SIG-M5 (cell line): ENCODE measurements around the gene UBE2L3.
"Not testable (repeated sequence)": the region's sequence is repeated elsewhere in the genome, so short reads cannot be mapped to it uniquely, and the experiment has no call there.

Experiments
- DNase-seq: peaks from one replicate; lab custom pipeline; 2025; lab: John Stamatoyannopoulos, UW

The UBE2L3 gene

GRCh38 chr22:21626735-21627469, 59.4 kb downstream of the UBE2L3 start:
- no peak for DNase-seq

DNA sequence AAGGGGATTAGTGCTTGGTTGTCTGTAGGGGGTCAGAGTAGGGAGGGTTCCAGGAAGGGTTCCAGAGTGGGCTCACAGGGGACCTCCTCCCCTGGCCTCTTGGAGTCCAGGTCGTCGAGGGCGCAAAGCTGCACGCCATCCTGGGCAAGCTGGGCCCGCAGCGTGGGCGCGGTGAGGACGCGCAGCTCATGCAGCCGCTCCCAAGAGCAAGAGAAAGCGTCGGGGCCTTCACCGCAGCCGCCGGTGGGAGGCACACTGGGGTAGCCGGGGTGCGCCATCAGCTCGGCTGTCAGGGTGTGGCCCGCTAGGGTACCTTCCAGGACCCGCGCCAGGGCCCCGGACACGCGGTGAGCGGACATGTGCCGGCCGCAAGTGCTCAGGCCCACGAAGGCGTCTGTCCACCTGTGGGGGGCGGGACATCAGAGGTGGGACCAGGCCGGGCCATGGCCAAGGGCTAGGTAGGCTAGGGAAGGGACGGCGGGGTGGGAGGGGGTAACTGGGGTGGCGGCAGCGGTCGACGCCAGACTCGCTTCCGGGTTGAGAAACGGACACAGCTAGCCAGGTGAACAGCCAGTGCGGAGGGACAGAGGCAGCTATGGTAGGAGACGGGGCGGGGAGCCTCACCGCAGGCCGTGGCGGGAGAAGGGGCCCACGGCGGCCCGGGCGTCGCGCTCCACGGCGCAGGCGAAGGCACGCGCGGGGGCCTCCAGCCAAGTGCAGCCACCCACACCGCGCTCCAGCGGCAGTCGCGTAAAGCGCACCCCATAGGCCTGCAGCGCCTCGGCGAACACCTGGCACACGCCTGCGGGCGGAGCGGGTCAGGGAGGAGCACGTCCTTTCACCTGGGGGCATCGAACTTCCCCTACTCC, 61.1 kb downstream of the UBE2L3 start:
- no peak for DNase-seq

DNA sequence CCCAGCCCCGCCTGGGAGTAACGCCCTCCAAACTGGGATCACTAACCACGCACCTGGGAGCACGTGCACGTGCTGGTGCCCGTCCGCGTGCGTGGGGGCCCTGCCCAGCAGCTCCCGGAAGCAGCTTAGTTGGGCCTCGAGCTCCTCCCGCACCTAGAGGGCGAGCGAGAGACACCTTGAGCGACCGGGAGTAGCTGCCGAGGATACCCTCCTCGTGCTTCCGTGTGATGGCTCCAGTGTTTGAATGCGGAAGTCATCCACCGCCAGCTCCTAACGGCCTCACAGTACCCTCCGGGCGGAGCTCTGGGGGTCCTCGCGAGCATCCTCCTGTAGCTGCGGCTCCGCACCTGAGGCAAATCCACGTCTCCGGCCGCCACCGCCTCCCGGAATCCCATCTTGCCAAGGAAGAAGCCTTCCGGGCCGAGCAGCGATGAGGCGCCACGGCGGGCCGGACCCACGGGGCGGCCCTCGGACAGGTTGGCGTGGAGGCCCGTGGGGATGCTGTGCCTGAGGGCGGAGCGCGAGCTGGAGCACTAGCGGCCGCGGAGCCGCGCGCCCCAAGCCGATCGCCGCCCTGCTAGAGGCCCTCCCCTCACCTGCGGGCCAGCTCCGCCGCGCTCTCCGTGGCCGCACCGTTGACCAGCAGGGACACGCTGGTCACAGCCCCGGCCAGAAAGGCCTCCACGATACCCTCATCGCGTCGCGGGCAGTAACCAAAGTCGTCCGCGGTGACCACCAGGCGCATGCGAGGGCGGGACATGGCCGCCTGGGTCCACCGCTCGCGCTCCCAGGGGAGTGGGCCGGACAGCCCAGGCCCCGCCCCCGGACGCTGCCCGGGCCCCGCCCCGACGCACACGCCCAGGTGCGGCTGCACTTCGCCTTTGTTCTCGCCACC, 62.0 kb downstream of the UBE2L3 start, which contains the start of gene YDJC:
YDJC (minus strand) TSS at position 768 of the 895 bp plus-strand sequence; CDS start at position 760, 8 bp downstream.
- peak; percentile 43 for DNase-seq

- no peak for DNase-seq
These were observed 63.5 kb downstream of the UBE2L3 start for GRCh38 chr22:21631025-21631424.

DNA sequence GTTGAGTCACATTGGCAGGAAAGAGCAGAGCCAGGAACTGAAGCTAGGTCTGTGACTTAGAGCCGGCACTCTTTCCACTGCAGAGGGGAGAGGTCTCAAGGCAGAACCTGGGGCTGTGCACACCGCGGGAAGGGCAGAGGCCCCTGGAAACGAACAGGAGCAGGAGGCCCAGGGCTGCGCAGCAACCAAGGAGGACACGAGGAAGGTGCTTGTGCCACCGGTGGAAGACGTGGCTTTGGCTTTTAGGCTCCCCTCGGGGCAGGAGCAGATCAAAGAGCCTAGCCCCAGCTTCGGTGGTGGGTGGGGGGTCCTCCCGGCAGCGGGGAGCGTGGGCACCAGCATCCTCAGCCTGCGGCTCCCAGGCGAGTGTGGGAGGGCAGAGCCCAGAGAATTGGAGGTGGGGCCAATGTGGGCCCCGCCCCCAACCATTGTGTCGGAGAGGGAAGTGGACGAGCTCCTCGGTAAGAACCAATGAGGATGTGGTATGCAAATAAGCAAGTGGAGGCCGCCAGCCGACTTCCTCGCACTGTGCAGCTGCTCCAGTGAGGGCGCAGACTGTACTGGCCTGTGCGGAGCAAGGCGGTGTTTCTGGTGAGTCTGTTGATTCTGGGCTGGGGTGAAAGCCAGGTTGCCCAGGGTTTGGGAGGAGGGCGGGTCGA, 64.9 kb downstream of the UBE2L3 start, which contains the start of gene CCDC116:
CCDC116 (plus strand) TSS at position 524 of the 659 bp plus-strand sequence. CDS start 422 bp downstream, outside the sequence.
- no peak for DNase-seq

DNA sequence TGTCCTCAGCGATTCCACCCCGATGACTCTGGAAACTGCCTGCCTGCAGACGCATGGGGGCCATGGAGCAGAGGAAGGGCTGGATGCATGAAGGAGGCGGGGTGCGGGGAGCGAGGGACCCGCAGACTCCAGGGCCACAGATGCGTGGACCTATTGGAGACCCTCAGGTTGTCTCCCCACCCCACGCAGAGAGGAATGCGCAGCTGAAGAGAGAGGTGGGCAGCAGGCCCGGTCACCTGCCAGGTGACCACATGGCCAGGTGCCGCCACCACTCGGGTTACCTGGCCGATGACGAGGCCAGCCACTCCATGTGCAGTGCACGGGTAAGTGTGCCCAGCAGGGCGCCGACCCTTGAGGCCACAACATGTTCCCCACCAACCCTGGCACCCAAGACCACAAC, 65.4 kb downstream of the UBE2L3 start:
- no peak for DNase-seq

- DNase-seq = no peak
These were observed 66.0 kb downstream of the UBE2L3 start for GRCh38 chr22:21633481-21633880.

- DNase-seq = no peak
These were observed 66.6 kb downstream of the UBE2L3 start for GRCh38 chr22:21634081-21634480.

GRCh38 chr22:21634844-21635243, 67.3 kb downstream of the UBE2L3 start:
- no peak for DNase-seq

DNA sequence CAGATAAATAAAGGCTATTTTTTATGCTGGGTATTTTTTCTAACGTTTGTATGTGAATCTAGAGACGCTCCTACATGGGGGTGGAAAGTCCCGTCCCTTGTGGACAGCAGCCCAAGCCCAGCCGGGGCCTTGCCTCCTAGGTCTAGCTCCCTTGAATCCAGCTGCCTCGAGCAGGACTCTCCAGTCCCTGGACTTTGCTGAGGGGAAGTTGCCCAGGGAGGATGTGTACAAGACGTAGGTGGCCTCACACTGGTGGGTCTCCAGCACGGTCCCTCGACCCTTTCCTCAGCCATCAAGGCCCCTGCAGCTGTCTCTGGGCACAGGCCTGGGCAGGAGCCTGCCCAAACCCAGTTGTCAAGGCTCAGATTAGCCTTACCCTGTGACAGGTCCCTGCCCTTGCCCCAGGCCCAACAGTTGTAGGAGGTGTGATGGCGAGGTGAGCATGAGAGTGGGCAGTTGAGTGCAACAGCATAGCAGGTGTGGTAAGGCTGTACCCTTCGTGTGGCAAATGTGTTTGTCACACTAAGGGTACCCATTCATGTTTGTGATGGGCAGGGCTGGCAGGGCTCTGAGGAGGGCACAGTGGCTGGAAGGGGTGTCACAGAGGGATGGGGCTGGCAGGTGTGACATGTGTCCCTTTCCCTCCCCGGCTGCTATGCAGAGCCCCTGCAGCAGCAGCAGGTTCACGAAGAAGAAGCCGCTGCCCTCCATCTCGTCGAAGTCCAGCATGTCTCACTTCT, 68.4 kb downstream of the UBE2L3 start:
- no peak for DNase-seq

- no peak for DNase-seq
These were observed 69.2 kb downstream of the UBE2L3 start for GRCh38 chr22:21636629-21637218.

- not testable (repeated sequence) for DNase-seq
These were observed 69.9 kb downstream of the UBE2L3 start for GRCh38 chr22:21637450-21637849.

GRCh38 chr22:21639359-21639758, 71.8 kb downstream of the UBE2L3 start:
- DNase-seq = no peak

GRCh38 chr22:21640810-21641209, 73.3 kb downstream of the UBE2L3 start:
- DNase-seq = no peak

DNA sequence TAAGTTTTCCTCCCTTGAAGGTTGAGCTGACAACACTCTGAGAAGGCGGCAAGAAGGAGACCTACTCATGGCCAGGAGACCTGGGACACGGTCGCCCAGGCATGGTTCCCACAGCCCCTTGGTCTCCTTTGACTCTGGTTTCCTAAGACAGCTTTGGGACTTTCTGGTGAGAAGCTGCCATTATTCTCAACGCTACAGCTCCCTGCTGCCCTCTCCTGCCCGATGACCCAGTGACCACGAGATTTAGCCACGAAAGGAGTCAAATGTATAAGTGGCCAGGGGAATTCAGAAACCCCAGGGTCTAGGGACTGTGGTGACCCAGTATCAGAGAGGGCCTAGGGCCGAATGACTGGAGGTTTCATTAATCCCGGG, 73.9 kb downstream of the UBE2L3 start:
- no peak for DNase-seq

DNA sequence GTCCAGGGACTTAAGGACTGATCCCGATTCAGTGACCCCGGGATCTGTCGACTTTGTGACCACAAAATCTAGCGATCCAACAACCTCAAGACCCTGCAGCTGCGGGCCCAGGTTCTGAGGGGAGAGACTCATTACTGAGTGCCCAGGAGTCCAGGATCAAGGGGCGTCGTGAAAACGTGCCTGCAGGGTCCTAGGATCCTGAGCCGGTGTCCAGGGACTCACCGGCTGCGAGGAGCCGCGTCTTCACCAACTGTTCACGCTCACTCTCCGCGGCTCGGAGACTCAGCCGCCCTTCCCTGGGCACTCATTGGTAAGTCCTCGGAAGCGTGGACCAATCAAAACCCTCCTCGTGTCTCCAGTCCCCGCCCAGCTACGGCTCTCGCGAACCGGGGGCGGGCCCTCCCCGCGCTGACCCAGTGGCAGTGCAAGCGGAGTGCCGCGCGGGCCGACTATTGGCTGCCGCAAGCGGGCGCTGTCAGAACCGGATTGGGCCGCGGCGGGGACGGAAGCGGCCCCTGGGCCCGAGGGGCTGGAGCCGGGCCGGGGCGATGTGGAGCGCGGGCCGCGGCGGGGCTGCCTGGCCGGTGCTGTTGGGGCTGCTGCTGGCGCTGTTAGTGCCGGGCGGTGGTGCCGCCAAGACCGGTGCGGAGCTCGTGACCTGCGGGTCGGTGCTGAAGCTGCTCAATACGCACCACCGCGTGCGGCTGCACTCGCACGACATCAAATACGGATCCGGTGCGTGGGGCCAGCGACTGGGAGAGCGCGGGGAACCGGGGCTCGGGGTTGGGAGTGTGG, 74.5 kb downstream of the UBE2L3 start, which contains the start of gene SDF2L1:
SDF2L1 (plus strand) TSS at position 514 of the 795 bp plus-strand sequence; CDS start at position 549, 35 bp downstream.
- DNase-seq = peak; percentile 71

DNA sequence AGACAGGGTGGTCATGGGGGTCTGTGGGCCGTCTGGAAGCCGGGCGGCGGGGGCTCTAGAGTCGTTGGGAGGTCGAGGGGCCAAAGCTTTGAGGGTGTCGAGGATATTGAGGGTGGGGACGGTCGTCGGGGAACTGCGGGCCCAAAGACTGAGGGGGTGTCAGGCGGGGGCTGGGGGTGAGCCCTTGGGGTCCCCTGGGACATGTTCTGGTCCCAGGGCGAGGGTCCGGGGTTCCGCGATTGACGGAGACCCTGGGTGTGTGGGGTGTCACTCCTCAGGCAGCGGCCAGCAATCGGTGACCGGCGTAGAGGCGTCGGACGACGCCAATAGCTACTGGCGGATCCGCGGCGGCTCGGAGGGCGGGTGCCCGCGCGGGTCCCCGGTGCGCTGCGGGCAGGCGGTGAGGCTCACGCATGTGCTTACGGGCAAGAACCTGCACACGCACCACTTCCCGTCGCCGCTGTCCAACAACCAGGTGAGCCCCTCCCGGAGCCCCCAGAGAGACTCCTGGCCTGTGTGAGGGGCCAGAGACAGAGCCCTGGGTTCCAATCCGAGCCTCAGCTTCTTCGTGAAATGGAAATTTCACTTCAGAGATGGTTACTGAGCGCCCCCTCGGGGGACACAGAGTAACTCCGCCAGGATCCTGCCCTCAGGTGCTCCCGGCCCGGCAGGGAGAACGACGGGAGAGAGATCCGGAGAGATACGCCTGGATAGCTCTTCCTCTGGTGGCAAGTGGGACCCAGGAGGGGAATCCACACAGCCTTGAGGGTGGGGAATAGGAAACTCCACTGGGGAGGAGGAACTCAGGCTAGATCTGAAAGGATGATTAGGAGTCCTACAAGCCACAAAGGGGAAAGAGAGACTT, 75.3 kb downstream of the UBE2L3 start:
- DNase-seq = no peak
